Neutrophil (primary cell): ENCODE measurements around the gene HAUS7.

ENCODE experiments used
- H3K27ac ChIP-seq: fragments of 200-600 bp; sonication (generic); 2 replicates; pipeline ENCODE4 v1.5.1; 2016; ENCODE audit warnings: mild to moderate bottlenecking, moderate library complexity
- H3K27me3 ChIP-seq: fragments of 200-600 bp; sonication (generic); 2 replicates; pipeline ENCODE4 v1.6.0; 2016; ENCODE audit warnings: mild to moderate bottlenecking
- H3K36me3 ChIP-seq: fragments of 200-600 bp; sonication (generic); 2 replicates; pipeline ENCODE4 v1.5.1; 2017
- H3K4me1 ChIP-seq, 2 experiments: fragments of 200-600 bp in 1 of 2; sonication (generic) in 1 of 2; 1 replicate in 1 of 2; 2 replicates in 1 of 2; pipeline versions ENCODE4 v1.5.1 to v1.6.1; 2013 to 2016; ENCODE audit warnings: low read depth in 1 of 2, low read length in 1 of 2, mild to moderate bottlenecking in 1 of 2, moderate library complexity in 1 of 2; ENCODE audit not compliant: control insufficient read depth in 1 of 2, insufficient read depth in 1 of 2
- H3K4me3 ChIP-seq, 2 experiments: fragments of 200-600 bp in 1 of 2; sonication (generic) in 1 of 2; 1 replicate in 1 of 2; 2 replicates in 1 of 2; pipeline ENCODE4 v1.5.1; 2013 to 2016; ENCODE audit warnings: low read depth in 1 of 2, low read length in 1 of 2, mild to moderate bottlenecking in 1 of 2, moderate library complexity in 1 of 2
- H3K9me3 ChIP-seq: fragments of 200-600 bp; sonication (generic); 2 replicates; pipeline ENCODE4 v1.5.1; 2016
- TF ChIP-seq, protein P1 (sequence below): fragments of 200-600 bp; sonication (generic); IDR thresholded peaks from 2 replicates; pipeline ENCODE4 v1.5.1; 2016; ENCODE audit warnings: antibody characterized with exemption

Gene HAUS7

GRCh38 chrX:153433781-153434285 lies 36.5 kb downstream of the HAUS7 start:
- H3K27me3 ChIP-seq: no peaks in the 10 kb centered on the region
- H3K9me3 ChIP-seq: no peaks in the 10 kb centered on the region
- no peaks in the 10 kb centered on the region for H3K36me3 ChIP-seq
- no peaks in the 10 kb centered on the region for H3K4me1 ChIP-seq
- no peak overlapping the region for H3K27ac ChIP-seq
- TF ChIP-seq, protein P1, sequence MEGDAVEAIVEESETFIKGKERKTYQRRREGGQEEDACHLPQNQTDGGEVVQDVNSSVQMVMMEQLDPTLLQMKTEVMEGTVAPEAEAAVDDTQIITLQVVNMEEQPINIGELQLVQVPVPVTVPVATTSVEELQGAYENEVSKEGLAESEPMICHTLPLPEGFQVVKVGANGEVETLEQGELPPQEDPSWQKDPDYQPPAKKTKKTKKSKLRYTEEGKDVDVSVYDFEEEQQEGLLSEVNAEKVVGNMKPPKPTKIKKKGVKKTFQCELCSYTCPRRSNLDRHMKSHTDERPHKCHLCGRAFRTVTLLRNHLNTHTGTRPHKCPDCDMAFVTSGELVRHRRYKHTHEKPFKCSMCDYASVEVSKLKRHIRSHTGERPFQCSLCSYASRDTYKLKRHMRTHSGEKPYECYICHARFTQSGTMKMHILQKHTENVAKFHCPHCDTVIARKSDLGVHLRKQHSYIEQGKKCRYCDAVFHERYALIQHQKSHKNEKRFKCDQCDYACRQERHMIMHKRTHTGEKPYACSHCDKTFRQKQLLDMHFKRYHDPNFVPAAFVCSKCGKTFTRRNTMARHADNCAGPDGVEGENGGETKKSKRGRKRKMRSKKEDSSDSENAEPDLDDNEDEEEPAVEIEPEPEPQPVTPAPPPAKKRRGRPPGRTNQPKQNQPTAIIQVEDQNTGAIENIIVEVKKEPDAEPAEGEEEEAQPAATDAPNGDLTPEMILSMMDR: no peak
- no peak overlapping the region for H3K4me3 ChIP-seq

- TF ChIP-seq, protein P1: no peak
- H3K4me1 ChIP-seq: no peaks in the 10 kb centered on the region
- no peaks in the 10 kb centered on the region for H3K36me3 ChIP-seq
- no peaks in the 10 kb centered on the region for H3K27me3 ChIP-seq
- no peak overlapping the region for H3K27ac ChIP-seq
- no peaks in the 10 kb centered on the region for H3K9me3 ChIP-seq
- no peak overlapping the region for H3K4me3 ChIP-seq
Measured at GRCh38 chrX:153433161-153433680, 37.2 kb downstream of the HAUS7 start.

DNA sequence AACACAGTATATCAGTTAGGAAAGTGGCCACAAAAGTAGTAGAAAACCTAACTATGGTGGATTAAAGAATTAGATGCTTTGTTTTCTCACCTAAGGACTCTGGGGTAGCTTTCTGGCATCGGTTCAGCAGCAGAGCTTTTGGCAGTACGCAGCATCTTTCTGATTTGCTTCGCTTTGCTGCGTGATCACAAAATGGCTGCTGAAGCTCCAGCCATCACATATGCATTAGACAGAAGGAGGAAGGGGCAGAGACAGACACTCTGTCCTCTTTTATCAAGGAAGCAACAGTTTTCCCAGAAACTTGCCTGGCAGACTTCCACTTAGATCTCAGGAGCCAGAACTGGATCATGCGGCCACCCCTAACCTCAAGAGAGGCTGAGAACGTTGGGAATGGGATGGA lies 39.6 kb downstream of the HAUS7 start:
- Histone ChIP-seq H3K9me3 (no peaks in the 10 kb centered on the region), H3K36me3 (no peaks in the 10 kb centered on the region)

GRCh38 chrX:153426204-153426603 lies 44.2 kb downstream of the HAUS7 start:
- TF ChIP-seq, protein P1: no peak
- Histone ChIP-seq H3K4me1 (peaks cover 26 to 31% of the 10 kb centered on the region in 2 experiments), H3K36me3 (peaks cover 5% of the 10 kb centered on the region), H3K27me3 (no peaks in the 10 kb centered on the region), H3K27ac (no peak overlapping the region), H3K4me3 (no peak overlapping the region), H3K9me3 (no peaks in the 10 kb centered on the region)

More for the DNA sequence above, 39.6 kb downstream of the HAUS7 start:
- TF ChIP-seq, protein P1: no peak
- Histone ChIP-seq H3K27ac (no peak overlapping the region), H3K4me3 (no peak overlapping the region), H3K4me1 (peaks cover 4% of the 10 kb centered on the region in 2 experiments), H3K27me3 (no peaks in the 10 kb centered on the region)

- peak overlapping the region; percentile 36 for H3K27ac ChIP-seq
- H3K4me1 ChIP-seq: peaks cover 26 to 31% of the 10 kb centered on the region in 2 experiments
- no peaks in the 10 kb centered on the region for H3K27me3 ChIP-seq
- no peak overlapping the region for H3K4me3 ChIP-seq
- peaks cover 28% of the 10 kb centered on the region for H3K36me3 ChIP-seq
- TF ChIP-seq, protein P1: no peak
- H3K9me3 ChIP-seq: no peaks in the 10 kb centered on the region
Measured at GRCh38 chrX:153423652-153424051, 46.7 kb downstream of the HAUS7 start.
